ENCODE data around the gene ODAM. TPM values are rescaled to one million over a fixed set of nuclear protein-coding genes. Genes with fewer than 3 reads are reported as not detected.
"Not testable (repeated sequence)": the region's sequence is repeated elsewhere in the genome, so short reads cannot be mapped to it uniquely, and the experiment has no call there.

Gene ODAM
- total and polyA plus RNA-seq, 2 of the 8 experiments (the other 6 are each of a cell fraction or from before 2014, with no cell fraction given) = 0.21 TPM; not detected in 1

DNA sequence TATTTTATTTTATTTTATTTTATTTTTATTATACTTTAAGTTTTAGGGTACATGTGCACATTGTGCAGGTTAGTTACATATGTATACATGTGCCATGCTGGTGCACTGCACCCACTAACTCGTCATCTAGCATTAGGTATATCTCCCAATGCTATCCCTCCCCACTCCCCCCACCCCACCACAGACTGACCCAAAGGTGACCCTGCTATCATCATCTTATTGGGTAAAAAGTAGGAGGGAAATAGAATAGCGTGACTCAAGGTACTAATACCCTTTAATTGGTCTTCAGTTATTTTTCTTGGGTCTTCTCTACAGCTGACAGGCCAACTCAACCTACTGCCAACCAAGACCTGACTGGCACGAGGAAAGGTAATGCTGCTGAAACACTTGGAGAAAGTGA lies 46.8 kb downstream of the ODAM start, which contains the start of gene CSN3:
TSS of gene CSN3 (plus strand) at position 301 of the 400 bp plus-strand sequence. CDS start 2,223 bp downstream, outside the sequence.
- H2BK12ac ChIP-seq (ENCODE audit: low read depth, low read length); H3K79me2 ChIP-seq (ENCODE audit: control insufficient read depth in 1 of 2, insufficient read depth in 2 of 2, low read length in 2 of 2); H3K4ac ChIP-seq (replicated peaks; ENCODE audit: insufficient read length, low read depth, low read length); H3K79me1 ChIP-seq (ENCODE audit: low read depth, low read length); H2AFZ ChIP-seq (ENCODE audit: low read length); H3K9ac ChIP-seq (replicated peaks in 1 of 4; ENCODE audit: extremely low read depth in 1 of 4, low read depth in 3 of 4, low read length in 3 of 4); H2BK15ac ChIP-seq (ENCODE audit: low read length); H3K4me2 ChIP-seq (ENCODE audit: insufficient read depth in 1 of 2, low read depth in 2 of 2, low read length in 2 of 2); H2BK20ac ChIP-seq (ENCODE audit: low read length); DNase-seq (ENCODE audit: low read depth in 1 of 2, low spot score in 2 of 2); H3K36me3 ChIP-seq (ENCODE audit: control insufficient read depth in 2 of 4, insufficient read depth in 4 of 4, low read length in 3 of 4); POLR2A ChIA-PET (ENCODE audit: partially characterized antibody); H3K23me2 ChIP-seq (ENCODE audit: low read depth, low read length); H3K23ac ChIP-seq (ENCODE audit: insufficient read length); H3K27ac ChIP-seq (ENCODE audit: low read depth, low read length); H4K5ac ChIP-seq (ENCODE audit: insufficient read length, low read depth, low read length); H3K4me1 ChIP-seq (replicated peaks in 1 of 4; ENCODE audit: control insufficient read depth in 3 of 4, insufficient read depth in 4 of 4, low read length in 3 of 4); H3K56ac ChIP-seq (replicated peaks; ENCODE audit: insufficient read length, low read depth, low read length); H3K14ac ChIP-seq (ENCODE audit: insufficient read length); H4K8ac ChIP-seq (ENCODE audit: extremely low read depth, insufficient read depth, low read length); H2BK120ac ChIP-seq (replicated peaks; ENCODE audit: low read depth, low read length); H3K4me3 ChIP-seq (ENCODE audit: extremely low read depth in 1 of 4, insufficient read depth in 2 of 4, low read depth in 3 of 4, low read length in 4 of 4); H4K20me1 ChIP-seq (replicated peaks in 1 of 2; ENCODE audit: control insufficient read depth in 1 of 2, insufficient read depth in 2 of 2, low read length in 2 of 2); H3K18ac ChIP-seq (ENCODE audit: extremely low read depth, low read length); H4K91ac ChIP-seq (replicated peaks; ENCODE audit: insufficient read length, low read length); H2BK5ac ChIP-seq (ENCODE audit: low read depth, low read length); H2AK5ac ChIP-seq (ENCODE audit: low read depth, low read length); FAIRE-seq; H3K27me3 ChIP-seq (replicated peaks in 1 of 4; ENCODE audit: control insufficient read depth in 3 of 4, extremely low read depth in 1 of 4, insufficient read depth in 3 of 4, low read length in 3 of 4); CTCF ChIA-PET (ENCODE audit: partially characterized antibody); H3K9me3 ChIP-seq (ENCODE audit: insufficient read depth in 2 of 2, low read depth in 1 of 2, low read length in 1 of 2): not testable (repeated sequence)
- WGBS, 2 experiments (ENCODE audit: extremely low coverage in 1 of 2, insufficient coverage in 1 of 2, insufficient read length in 1 of 2, insufficient replicate concordance in 2 of 2, low coverage in 1 of 2, low lambda C conversion rate in 2 of 2, missing lambda C conversion rate in 1 of 2) = 98% methylated on average over 3 of the region's 3 CpGs; no CpG with 5 or more reads in 1 of the 2 experiments
